GM12878 (cell line): ENCODE data around the gene GUK1. TPM values are rescaled to one million over a fixed set of nuclear protein-coding genes. Genes with fewer than 3 reads are reported as not detected.

Source experiments
- CHD2 ChIP-seq: IDR thresholded peaks from 2 replicates; pipeline ENCODE4 v1.6.1; 2011; ENCODE audit warnings: low read depth, low read length, improper control_type of control experiment, borderline replicate concordance
- CHD4 ChIP-seq: fragments of 200-600 bp; sonication (generic); IDR thresholded peaks from 2 replicates; pipeline ENCODE4 v1.6.1; 2016; ENCODE audit warnings: mild to moderate bottlenecking
- DPF2 ChIP-seq: fragments of 450-650 bp; IDR thresholded peaks from 2 replicates; pipeline ENCODE4 v1.6.1; 2017; ENCODE audit warnings: mild to moderate bottlenecking
- ESRRA ChIP-seq: IDR thresholded peaks from 2 replicates; pipeline ENCODE4 v1.6.1; 2012; ENCODE audit warnings: mild to moderate bottlenecking, low read length, improper control_type of control experiment
- MEF2A ChIP-seq: IDR thresholded peaks from 2 replicates; pipeline ENCODE4 v1.6.1; 2011; ENCODE audit warnings: low read depth, mild to moderate bottlenecking, low read length, moderate library complexity; ENCODE audit not compliant: insufficient read depth
- PAX8 ChIP-seq: fragments of 450-650 bp; IDR thresholded peaks from 2 replicates; pipeline ENCODE4 v1.6.1; 2017; ENCODE audit warnings: mild to moderate bottlenecking, moderate library complexity
- SMC3 ChIP-seq: IDR thresholded peaks from 2 replicates; pipeline ENCODE4 v1.6.1; 2011; ENCODE audit warnings: low read length, improper control_type of control experiment, borderline replicate concordance
- polyA plus RNA-seq, 11 experiments: library from polyadenylated mRNA; depleted of rRNA in 4 of 11; unstranded in 6 of 11; stranded (reverse) in 5 of 11; fragments of >200 nt; fragmentation: Nextera tagmentation in 4 of 11; fragmentation: Illumina TruSeq in 1 of 11; extraction: Ambion mirVana in 4 of 11; extraction: Trizol in 1 of 11; gene quantifications; 1 replicate in 1 of 11; 2 replicates in 10 of 11; pipeline versions ENCODE4 v1.2.1 to v1.2.3, GENCODE V29; 2011 to 2016; ENCODE audit warnings: inconsistent platforms in 2 of 11, missing spikeins in 2 of 11, low read depth in 1 of 11
- total RNA-seq, 4 experiments: library from RNA; depleted of rRNA in 3 of 4; stranded (reverse); fragments of >200 nt in 3 of 4; fragmentation: Illumina TruSeq in 1 of 4; extraction: Trizol in 1 of 4; gene quantifications; 2 replicates each; pipeline versions ENCODE4 v1.2.1 to v1.2.3, GENCODE V29; 2013 to 2021
- TF ChIP-seq, protein P1 (sequence below): IDR thresholded peaks from 2 replicates; pipeline ENCODE4 v1.6.1; 2012; ENCODE audit warnings: improper control_type of control experiment, low read depth, low read length; ENCODE audit not compliant: insufficient replicate concordance

Gene GUK1
- total and polyA plus RNA-seq, 10 of the 15 experiments (the other 5 are each of a cell fraction or from before 2014, with no cell fraction given), result 6.3 to 357 (median 203) TPM

- TF ChIP-seq, protein P1, sequence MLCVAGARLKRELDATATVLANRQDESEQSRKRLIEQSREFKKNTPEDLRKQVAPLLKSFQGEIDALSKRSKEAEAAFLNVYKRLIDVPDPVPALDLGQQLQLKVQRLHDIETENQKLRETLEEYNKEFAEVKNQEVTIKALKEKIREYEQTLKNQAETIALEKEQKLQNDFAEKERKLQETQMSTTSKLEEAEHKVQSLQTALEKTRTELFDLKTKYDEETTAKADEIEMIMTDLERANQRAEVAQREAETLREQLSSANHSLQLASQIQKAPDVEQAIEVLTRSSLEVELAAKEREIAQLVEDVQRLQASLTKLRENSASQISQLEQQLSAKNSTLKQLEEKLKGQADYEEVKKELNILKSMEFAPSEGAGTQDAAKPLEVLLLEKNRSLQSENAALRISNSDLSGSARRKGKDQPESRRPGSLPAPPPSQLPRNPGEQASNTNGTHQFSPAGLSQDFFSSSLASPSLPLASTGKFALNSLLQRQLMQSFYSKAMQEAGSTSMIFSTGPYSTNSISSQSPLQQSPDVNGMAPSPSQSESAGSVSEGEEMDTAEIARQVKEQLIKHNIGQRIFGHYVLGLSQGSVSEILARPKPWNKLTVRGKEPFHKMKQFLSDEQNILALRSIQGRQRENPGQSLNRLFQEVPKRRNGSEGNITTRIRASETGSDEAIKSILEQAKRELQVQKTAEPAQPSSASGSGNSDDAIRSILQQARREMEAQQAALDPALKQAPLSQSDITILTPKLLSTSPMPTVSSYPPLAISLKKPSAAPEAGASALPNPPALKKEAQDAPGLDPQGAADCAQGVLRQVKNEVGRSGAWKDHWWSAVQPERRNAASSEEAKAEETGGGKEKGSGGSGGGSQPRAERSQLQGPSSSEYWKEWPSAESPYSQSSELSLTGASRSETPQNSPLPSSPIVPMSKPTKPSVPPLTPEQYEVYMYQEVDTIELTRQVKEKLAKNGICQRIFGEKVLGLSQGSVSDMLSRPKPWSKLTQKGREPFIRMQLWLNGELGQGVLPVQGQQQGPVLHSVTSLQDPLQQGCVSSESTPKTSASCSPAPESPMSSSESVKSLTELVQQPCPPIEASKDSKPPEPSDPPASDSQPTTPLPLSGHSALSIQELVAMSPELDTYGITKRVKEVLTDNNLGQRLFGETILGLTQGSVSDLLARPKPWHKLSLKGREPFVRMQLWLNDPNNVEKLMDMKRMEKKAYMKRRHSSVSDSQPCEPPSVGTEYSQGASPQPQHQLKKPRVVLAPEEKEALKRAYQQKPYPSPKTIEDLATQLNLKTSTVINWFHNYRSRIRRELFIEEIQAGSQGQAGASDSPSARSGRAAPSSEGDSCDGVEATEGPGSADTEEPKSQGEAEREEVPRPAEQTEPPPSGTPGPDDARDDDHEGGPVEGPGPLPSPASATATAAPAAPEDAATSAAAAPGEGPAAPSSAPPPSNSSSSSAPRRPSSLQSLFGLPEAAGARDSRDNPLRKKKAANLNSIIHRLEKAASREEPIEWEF, result no peak
- TF ChIP-seq MEF2A (no peak), SMC3 (no peak), CHD4 (no peak), PAX8 (no peak), ESRRA (no peak), CHD2 (no peak), DPF2 (no peak)
These were observed 31.4 kb upstream of the GUK1 start (continued) for GRCh38 chr1:228108742-228109072.
